Smooth muscle cell (in vitro differentiated cells): Measurements from ENCODE around the gene FOXS1. TPM values are rescaled to one million over a fixed set of nuclear protein-coding genes. Genes with fewer than 3 reads are reported as not detected.

Experiments used
- DNase-seq: peaks from one replicate; lab custom pipeline; 2025; ENCODE audit not compliant: unreplicated experiment; lab: John Stamatoyannopoulos, UW
- H2AFZ ChIP-seq: fragments of 200-600 bp; sonication (generic); 2 replicates; pipeline ENCODE4 v1.6.0; 2016; ENCODE audit warnings: antibody characterized with exemption, low read depth, mild to moderate bottlenecking
- H3F3A ChIP-seq: fragments of 200-600 bp; sonication (generic); 2 replicates; pipeline ENCODE4 v1.6.0; 2017; ENCODE audit warnings: antibody characterized with exemption, low read depth
- H3K27ac ChIP-seq: fragments of 200-600 bp; sonication (generic); 2 replicates; pipeline ENCODE4 v1.5.1; 2016; ENCODE audit warnings: low read depth, mild to moderate bottlenecking
- H3K27me3 ChIP-seq: fragments of 200-600 bp; sonication (generic); 2 replicates; pipeline ENCODE4 v1.6.1; 2016; ENCODE audit warnings: low read depth, mild to moderate bottlenecking
- H3K36me3 ChIP-seq: fragments of 200-600 bp; sonication (generic); 2 replicates; pipeline ENCODE4 v1.5.1; 2016; ENCODE audit warnings: low read depth
- H3K4me1 ChIP-seq: fragments of 200-600 bp; sonication (generic); 2 replicates; pipeline ENCODE4 v1.5.1; 2016; ENCODE audit warnings: low read depth
- H3K4me2 ChIP-seq: fragments of 200-600 bp; sonication (generic); 2 replicates; pipeline ENCODE4 v1.6.0; 2016; ENCODE audit warnings: mild to moderate bottlenecking
- H3K4me3 ChIP-seq: fragments of 200-600 bp; sonication (generic); 2 replicates; pipeline ENCODE4 v1.5.1; 2016; ENCODE audit warnings: mild to moderate bottlenecking
- H3K79me2 ChIP-seq: fragments of 200-600 bp; sonication (generic); 2 replicates; pipeline ENCODE4 v1.6.0; 2016; ENCODE audit warnings: low read depth, mild to moderate bottlenecking
- H3K9ac ChIP-seq: fragments of 200-600 bp; sonication (generic); 2 replicates; pipeline ENCODE4 v1.6.0; 2016; ENCODE audit warnings: low read depth
- H3K9me3 ChIP-seq: fragments of 200-600 bp; sonication (generic); replicated peaks from 2 replicates; pipeline ENCODE4 v1.5.1; 2016; ENCODE audit warnings: low read depth
- H4K20me1 ChIP-seq: fragments of 200-600 bp; sonication (generic); 2 replicates; pipeline ENCODE4 v1.6.0; 2016; ENCODE audit warnings: low read depth
- WGBS: methylation state at CpG from one replicate; pipeline ENCODE4 v1.1.7; 2016; ENCODE audit warnings: low lambda C conversion rate; 5-methylcytosine and 5-hydroxymethylcytosine counted together
- polyA plus RNA-seq: library from polyadenylated mRNA; unstranded; fragments of >200 nt; fragmentation: Nextera tagmentation; extraction: Ambion mirVana; gene quantifications from 2 replicates; pipeline ENCODE4 v1.2.1, GENCODE V29; 2016
- total RNA-seq: library from RNA; depleted of rRNA; stranded (reverse); fragments of >200 nt; gene quantifications from 2 replicates; pipeline ENCODE4 v1.2.3, GENCODE V29; 2014
- TF ChIP-seq, protein P1 (sequence below): fragments of 200-600 bp; sonication (generic); IDR thresholded peaks from 2 replicates; pipeline ENCODE4 v1.5.1; 2017; ENCODE audit warnings: borderline replicate concordance, mild to moderate bottlenecking, antibody characterized with exemption; ENCODE audit not compliant: insufficient read depth, poor library complexity, severe bottlenecking

FOXS1 gene
- total and polyA plus RNA-seq, 2 experiments from 2014 or later = 0.09 to 3.3 TPM

DNA sequence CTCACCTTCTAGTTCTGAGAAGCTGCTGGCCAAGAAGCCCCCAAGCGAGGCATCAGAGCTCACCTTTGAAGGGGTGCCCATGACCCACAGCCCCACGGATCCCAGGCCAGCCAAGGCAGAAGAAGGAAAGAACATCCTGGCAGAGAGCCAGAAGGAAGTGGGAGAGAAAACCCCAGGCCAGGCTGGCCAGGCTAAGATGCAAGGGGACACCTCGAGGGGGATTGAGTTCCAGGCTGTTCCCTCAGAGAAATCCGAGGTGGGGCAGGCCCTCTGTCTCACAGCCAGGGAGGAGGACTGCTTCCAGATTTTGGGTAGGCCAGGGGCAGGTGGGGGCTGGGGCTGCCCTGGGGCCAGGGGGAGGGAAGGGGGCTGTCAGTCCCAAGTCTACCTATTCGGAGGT lies 24.0 kb downstream of the FOXS1 start:
- no peaks in the 10 kb centered on the region for H3K36me3 ChIP-seq
- no peak overlapping the region for H3K4me2 ChIP-seq
- H4K20me1 ChIP-seq = no peaks in the 10 kb centered on the region
- no peaks in the 10 kb centered on the region for H3K4me1 ChIP-seq
- WGBS = 76% methylated on average over 5 of the region's 5 CpGs
- no peaks in the 10 kb centered on the region for H3K27me3 ChIP-seq
- DNase-seq = no peak
- no peak overlapping the region for H3K27ac ChIP-seq
- no peak overlapping the region for H3K4me3 ChIP-seq
- H3K9ac ChIP-seq = no peak overlapping the region
- no peak overlapping the region for H2AFZ ChIP-seq
- no peaks in the 10 kb centered on the region for H3K9me3 ChIP-seq
- TF ChIP-seq, protein P1, sequence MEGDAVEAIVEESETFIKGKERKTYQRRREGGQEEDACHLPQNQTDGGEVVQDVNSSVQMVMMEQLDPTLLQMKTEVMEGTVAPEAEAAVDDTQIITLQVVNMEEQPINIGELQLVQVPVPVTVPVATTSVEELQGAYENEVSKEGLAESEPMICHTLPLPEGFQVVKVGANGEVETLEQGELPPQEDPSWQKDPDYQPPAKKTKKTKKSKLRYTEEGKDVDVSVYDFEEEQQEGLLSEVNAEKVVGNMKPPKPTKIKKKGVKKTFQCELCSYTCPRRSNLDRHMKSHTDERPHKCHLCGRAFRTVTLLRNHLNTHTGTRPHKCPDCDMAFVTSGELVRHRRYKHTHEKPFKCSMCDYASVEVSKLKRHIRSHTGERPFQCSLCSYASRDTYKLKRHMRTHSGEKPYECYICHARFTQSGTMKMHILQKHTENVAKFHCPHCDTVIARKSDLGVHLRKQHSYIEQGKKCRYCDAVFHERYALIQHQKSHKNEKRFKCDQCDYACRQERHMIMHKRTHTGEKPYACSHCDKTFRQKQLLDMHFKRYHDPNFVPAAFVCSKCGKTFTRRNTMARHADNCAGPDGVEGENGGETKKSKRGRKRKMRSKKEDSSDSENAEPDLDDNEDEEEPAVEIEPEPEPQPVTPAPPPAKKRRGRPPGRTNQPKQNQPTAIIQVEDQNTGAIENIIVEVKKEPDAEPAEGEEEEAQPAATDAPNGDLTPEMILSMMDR = no peak
- no peaks in the 10 kb centered on the region for H3F3A ChIP-seq
- H3K79me2 ChIP-seq = no peaks in the 10 kb centered on the region

DNA sequence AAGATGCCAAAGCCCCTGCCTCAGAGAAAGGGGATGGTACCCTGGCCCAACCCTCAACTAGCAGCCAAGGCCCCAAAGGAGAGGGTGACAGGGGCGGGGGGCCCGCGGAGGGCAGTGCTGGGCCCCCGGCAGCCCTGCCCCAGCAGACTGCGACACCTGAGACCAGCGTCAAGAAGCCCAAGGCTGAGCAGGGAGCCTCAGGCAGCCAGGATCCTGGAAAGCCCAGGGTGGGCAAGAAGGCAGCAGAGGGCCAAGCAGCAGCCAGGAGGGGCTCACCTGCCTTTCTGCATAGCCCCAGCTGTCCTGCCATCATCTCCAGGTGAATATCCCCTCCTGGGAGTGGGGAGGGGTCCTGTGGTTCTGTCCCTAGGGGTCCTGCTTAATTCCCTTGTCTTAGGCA lies 25.2 kb downstream of the FOXS1 start:
- H2AFZ ChIP-seq = no peak overlapping the region
- H3K36me3 ChIP-seq = no peaks in the 10 kb centered on the region
- no peak overlapping the region for H3K4me3 ChIP-seq
- 85% methylated on average over 6 of the region's 6 CpGs for WGBS
- H3K4me2 ChIP-seq = no peak overlapping the region
- H3K9ac ChIP-seq = no peak overlapping the region
- no peak for DNase-seq
- no peaks in the 10 kb centered on the region for H3F3A ChIP-seq
- no peak overlapping the region for H3K27ac ChIP-seq
- H3K4me1 ChIP-seq = no peaks in the 10 kb centered on the region
- no peaks in the 10 kb centered on the region for H3K79me2 ChIP-seq
- no peaks in the 10 kb centered on the region for H4K20me1 ChIP-seq
- TF ChIP-seq, protein P1 = no peak
- no peaks in the 10 kb centered on the region for H3K9me3 ChIP-seq
- no peaks in the 10 kb centered on the region for H3K27me3 ChIP-seq

DNA sequence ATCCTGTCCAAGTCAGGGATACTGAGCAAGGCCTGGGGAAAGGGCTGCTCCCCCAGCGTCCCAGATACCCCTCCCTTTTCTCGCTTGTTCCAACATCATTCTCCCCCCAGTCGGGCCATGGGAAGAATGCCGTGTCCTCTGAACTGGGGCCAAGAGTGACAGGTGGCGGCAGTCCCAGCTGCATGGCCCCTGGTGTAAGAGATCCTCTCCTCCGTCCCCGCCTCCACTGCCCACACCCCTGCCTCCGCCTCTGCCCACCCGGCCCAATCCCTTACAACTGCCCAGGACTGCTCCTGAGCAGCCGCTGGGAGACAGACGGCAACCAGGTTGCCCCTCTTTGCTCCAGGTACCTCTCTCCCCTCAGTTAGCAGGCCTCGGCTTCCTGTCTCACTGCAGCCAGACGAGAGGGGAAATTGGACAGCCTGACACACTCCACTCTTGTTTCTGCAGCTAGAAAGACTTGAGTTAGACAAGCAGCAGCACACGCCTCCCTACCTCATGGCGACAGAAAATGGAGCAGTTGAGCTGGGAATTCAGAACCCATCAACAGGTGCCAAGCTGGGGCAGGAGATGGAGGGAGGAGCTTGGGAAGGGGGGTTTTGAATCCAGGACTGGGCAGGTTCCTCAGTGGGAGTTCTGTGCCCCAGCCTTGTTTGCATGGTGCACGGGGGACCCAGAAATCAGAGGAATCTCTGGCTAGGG lies 26.2 kb downstream of the FOXS1 start, which contains the start of gene MYLK2:
Gene MYLK2 (plus strand): TSS at position 274 of the 702 bp plus-strand sequence. CDS start 225 bp downstream, at position 499.
- 87% methylated on average over 16 of the region's 16 CpGs for WGBS
- Histone ChIP-seq H3K4me2 (no peak within 1 kb of the TSS), H3K27me3 (no peaks in the 10 kb centered on the region), H3K9me3 (no peaks in the 10 kb centered on the region), H3K36me3 (no peaks in the 10 kb centered on the region), H3K4me3 (no peak within 1 kb of the TSS), H3K27ac (no peak within 1 kb of the TSS), H3K79me2 (no peaks in the 10 kb centered on the region), H4K20me1 (no peaks in the 10 kb centered on the region), H2AFZ (no peak within 1 kb of the TSS), H3K4me1 (no peaks in the 10 kb centered on the region), H3K9ac (no peak within 1 kb of the TSS), H3F3A (no peaks in the 10 kb centered on the region)
- TF ChIP-seq, protein P1 = no peak
- DNase-seq = no peak
